Measurements from ENCODE around the gene SLC51A.

The SLC51A gene

GRCh38 chr3:196275126-196275525 lies 58.8 kb downstream of the SLC51A start:
- Mint-ChIP-seq H3K27ac (no peak overlapping the region), H3K4me1 (peaks cover 7% of the 10 kb centered on the region), H3K4me3 (no peak overlapping the region), H3K27me3 (ENCODE audit: low read depth) (no peaks in the 10 kb centered on the region), H3K36me3 (ENCODE audit: low read depth) (peaks cover 28% of the 10 kb centered on the region), H3K9me3 (peaks cover 2% of the 10 kb centered on the region)
- TF ChIP-seq CTCF (IDR thresholded peaks at IDR 0.05; ENCODE audit: unreplicated experiment in 3 of 3) = no peak

GRCh38 chr3:196280689-196281440 lies 64.5 kb downstream of the SLC51A start:
- peaks cover 4% of the 10 kb centered on the region for H3K36me3 Mint-ChIP-seq (ENCODE audit: low read depth)
- TF ChIP-seq CTCF (IDR thresholded peaks at IDR 0.05; ENCODE audit: unreplicated experiment in 3 of 3) = no peak
- H3K4me1 Mint-ChIP-seq = peaks cover 23% of the 10 kb centered on the region
- H3K9me3 Mint-ChIP-seq = no peaks in the 10 kb centered on the region
- H3K27me3 Mint-ChIP-seq (ENCODE audit: low read depth) = no peaks in the 10 kb centered on the region
- no peak overlapping the region for H3K4me3 Mint-ChIP-seq
- no peak overlapping the region for H3K27ac Mint-ChIP-seq

GRCh38 chr3:196281962-196282361 lies 65.6 kb downstream of the SLC51A start:
- Mint-ChIP-seq H3K4me3 (no peak overlapping the region), H3K9me3 (no peaks in the 10 kb centered on the region), H3K27me3 (ENCODE audit: low read depth) (no peaks in the 10 kb centered on the region), H3K27ac (no peak overlapping the region), H3K4me1 (peaks cover 32% of the 10 kb centered on the region), H3K36me3 (ENCODE audit: low read depth) (peaks cover 4% of the 10 kb centered on the region)
- TF ChIP-seq CTCF (IDR thresholded peaks at IDR 0.05; ENCODE audit: unreplicated experiment in 3 of 3) = no peak
